ENCODE measurements around the gene RUFY4. TPM values are rescaled to one million over a fixed set of nuclear protein-coding genes. Genes with fewer than 3 reads are reported as not detected.

RUFY4 gene
- polyA plus RNA-seq, 1 donor from 2014 or later = 0.25 TPM

- H3K27ac Mint-ChIP-seq = no peak overlapping the region
- peak overlapping the region in 1 of 4 donors; percentile 52 for H3K4me3 Mint-ChIP-seq
- peaks cover 6% of the 10 kb centered on the region for H3K27me3 Mint-ChIP-seq
- H3K9me3 Mint-ChIP-seq = no peaks in the 10 kb centered on the region
- no peaks in the 10 kb centered on the region for H3K36me3 Mint-ChIP-seq
- H3K4me1 Mint-ChIP-seq = peaks cover 8 to 12% (median 11%) of the 10 kb centered on the region in 3 donors
These were observed 5.2 kb upstream of the RUFY4 start for GRCh38 chr2:218063896-218064295.

GRCh38 chr2:218065239-218066006 is 3.6 kb upstream of the RUFY4 start:
- peaks cover 3% of the 10 kb centered on the region for H3K27me3 Mint-ChIP-seq
- no peaks in the 10 kb centered on the region for H3K9me3 Mint-ChIP-seq
- no peak overlapping the region for H3K27ac Mint-ChIP-seq
- no peaks in the 10 kb centered on the region for H3K36me3 Mint-ChIP-seq
- no peak overlapping the region for H3K4me3 Mint-ChIP-seq
- H3K4me1 Mint-ChIP-seq = peaks cover 8 to 14% (median 11%) of the 10 kb centered on the region in 3 donors

- Mint-ChIP-seq H3K9me3 (no peaks in the 10 kb centered on the region), H3K27ac (no peak overlapping the region), H3K36me3 (no peaks in the 10 kb centered on the region), H3K4me3 (no peak overlapping the region), H3K27me3 (peaks cover 3% of the 10 kb centered on the region), H3K4me1 (peaks cover 8 to 14% (median 11%) of the 10 kb centered on the region in 3 donors)
These were observed 2.0 kb upstream of the RUFY4 start for GRCh38 chr2:218066926-218067515.

GRCh38 chr2:218067523-218067922 is 1.5 kb upstream of the RUFY4 start:
- Mint-ChIP-seq H3K36me3 (no peaks in the 10 kb centered on the region), H3K9me3 (no peaks in the 10 kb centered on the region), H3K27ac (no peak overlapping the region), H3K4me1 (peaks cover 8 to 14% (median 11%) of the 10 kb centered on the region in 3 donors), H3K27me3 (peaks cover 3% of the 10 kb centered on the region), H3K4me3 (no peak overlapping the region)

DNA sequence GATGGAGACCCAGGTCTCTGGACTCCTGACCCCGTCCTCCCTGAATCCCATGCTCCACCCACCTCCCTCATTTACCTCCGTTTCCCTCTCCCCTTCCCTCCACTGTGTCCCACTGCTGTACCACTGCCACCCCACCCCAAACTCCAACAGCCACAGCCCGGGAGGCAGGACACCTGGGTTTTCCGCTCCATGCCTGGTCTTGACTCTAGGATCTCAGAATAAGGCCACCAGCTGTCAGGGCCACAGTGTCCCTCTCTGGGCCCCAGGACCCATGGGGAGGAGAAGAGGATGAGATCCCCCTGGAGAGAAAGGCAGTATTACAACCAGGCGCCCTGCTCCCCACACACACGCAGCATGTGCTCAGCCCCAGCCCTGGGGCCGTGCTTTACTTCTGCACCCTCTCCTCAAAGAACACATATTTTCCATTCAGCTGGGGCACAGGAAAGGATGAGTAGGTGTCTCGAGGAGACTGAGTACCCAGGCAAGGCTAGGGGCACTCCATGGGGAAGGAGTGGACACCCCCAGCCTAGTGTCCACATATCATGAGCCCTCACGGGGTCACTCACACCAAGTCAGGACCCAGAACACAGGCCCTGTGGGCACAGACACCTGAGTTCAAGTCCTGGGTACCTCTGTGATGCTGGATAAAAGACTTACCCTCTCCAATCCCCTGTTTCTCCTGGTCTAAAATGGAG is 700 bp downstream of the RUFY4 start:
- H3K9me3 Mint-ChIP-seq = peaks cover 0 to 1% (median 0%) of the 10 kb centered on the region in 3 donors
- peaks cover 6% of the 10 kb centered on the region for H3K27me3 Mint-ChIP-seq
- H3K4me3 Mint-ChIP-seq = peak overlapping the region in 2 of 4 donors; percentile 4 to 85
- H3K36me3 Mint-ChIP-seq = no peaks in the 10 kb centered on the region
- peaks cover 0 to 4% (median 3%) of the 10 kb centered on the region in 3 donors for H3K4me1 Mint-ChIP-seq
- no peak overlapping the region for H3K27ac Mint-ChIP-seq

DNA sequence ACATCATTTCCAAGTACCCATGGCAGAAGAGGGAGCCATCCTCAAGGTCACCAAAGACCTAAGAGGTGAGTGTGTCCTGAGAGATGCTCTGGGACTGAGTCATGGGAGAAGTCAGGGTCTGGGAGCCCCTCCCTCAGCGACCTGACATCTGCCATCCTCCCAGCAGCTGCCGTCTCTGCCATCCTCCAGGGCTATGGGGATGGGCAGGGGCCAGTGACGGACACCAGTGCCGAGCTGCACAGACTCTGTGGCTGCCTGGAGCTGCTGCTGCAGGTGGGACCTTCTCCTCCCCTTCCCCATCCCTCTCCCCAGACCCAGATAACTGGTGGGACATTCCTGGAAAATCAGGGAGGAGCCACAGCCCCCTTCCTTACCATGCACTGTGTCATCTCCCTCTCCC is 1.5 kb downstream of the RUFY4 start:
- H3K9me3 Mint-ChIP-seq = peaks cover 0 to 1% (median 0%) of the 10 kb centered on the region in 3 donors
- no peaks in the 10 kb centered on the region for H3K36me3 Mint-ChIP-seq
- H3K27ac Mint-ChIP-seq = no peak overlapping the region
- H3K4me1 Mint-ChIP-seq = peaks cover 0 to 4% (median 3%) of the 10 kb centered on the region in 3 donors
- no peak overlapping the region for H3K4me3 Mint-ChIP-seq
- H3K27me3 Mint-ChIP-seq = peaks cover 6% of the 10 kb centered on the region

GRCh38 chr2:218071218-218071937 is 2.3 kb downstream of the RUFY4 start:
- peaks cover 0 to 4% (median 3%) of the 10 kb centered on the region in 3 donors for H3K4me1 Mint-ChIP-seq
- H3K27me3 Mint-ChIP-seq = peaks cover 6% of the 10 kb centered on the region
- H3K36me3 Mint-ChIP-seq = no peaks in the 10 kb centered on the region
- H3K27ac Mint-ChIP-seq = no peak overlapping the region
- peaks cover 0 to 1% (median 0%) of the 10 kb centered on the region in 3 donors for H3K9me3 Mint-ChIP-seq
- H3K4me3 Mint-ChIP-seq = no peak overlapping the region

- peak overlapping the region in 1 of 3 donors; percentile 32 for H3K27ac Mint-ChIP-seq
- peaks cover 0 to 1% (median 0%) of the 10 kb centered on the region in 3 donors for H3K9me3 Mint-ChIP-seq
- peaks cover 6% of the 10 kb centered on the region for H3K27me3 Mint-ChIP-seq
- H3K4me1 Mint-ChIP-seq = peaks cover 0 to 4% (median 3%) of the 10 kb centered on the region in 3 donors
- no peaks in the 10 kb centered on the region for H3K36me3 Mint-ChIP-seq
- H3K4me3 Mint-ChIP-seq = no peak overlapping the region
These were observed 2.9 kb downstream of the RUFY4 start for GRCh38 chr2:218072002-218072401.

GRCh38 chr2:218072478-218073024 is 3.5 kb downstream of the RUFY4 start:
- Mint-ChIP-seq H3K4me1 (peaks cover 0 to 4% (median 3%) of the 10 kb centered on the region in 3 donors), H3K36me3 (no peaks in the 10 kb centered on the region), H3K27me3 (peaks cover 6% of the 10 kb centered on the region), H3K9me3 (peaks cover 0 to 1% (median 0%) of the 10 kb centered on the region in 3 donors), H3K4me3 (peak overlapping the region in 1 of 4 donors; percentile 47), H3K27ac (no peak overlapping the region)

GRCh38 chr2:218073185-218073584 is 4.1 kb downstream of the RUFY4 start:
- Mint-ChIP-seq H3K4me1 (peaks cover 0 to 4% (median 3%) of the 10 kb centered on the region in 3 donors), H3K27me3 (peaks cover 6% of the 10 kb centered on the region), H3K27ac (no peak overlapping the region), H3K9me3 (peaks cover 0 to 1% (median 0%) of the 10 kb centered on the region in 3 donors), H3K4me3 (no peak overlapping the region), H3K36me3 (no peaks in the 10 kb centered on the region)

DNA sequence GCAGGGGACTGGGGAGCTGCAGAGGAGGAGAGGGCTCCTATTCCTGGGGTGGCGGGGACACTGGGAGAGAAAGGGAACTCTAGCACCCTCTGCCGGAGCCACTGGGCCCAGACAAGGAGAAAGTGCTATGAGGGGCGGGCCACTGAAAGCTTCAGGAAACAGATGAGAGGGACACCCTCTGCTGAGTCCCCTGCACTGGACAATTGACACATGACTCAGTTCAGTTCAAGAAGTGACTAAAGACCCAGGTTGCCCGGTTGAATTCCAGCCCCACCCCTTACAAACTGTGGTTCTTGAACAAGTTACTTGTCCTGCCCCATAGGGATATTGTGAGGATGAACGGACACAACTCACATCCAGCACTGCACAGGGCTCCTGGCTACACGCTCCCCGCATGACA is 5.0 kb downstream of the RUFY4 start:
- Mint-ChIP-seq H3K9me3 (peaks cover 0 to 1% (median 0%) of the 10 kb centered on the region in 3 donors), H3K27ac (no peak overlapping the region), H3K36me3 (no peaks in the 10 kb centered on the region), H3K4me1 (peaks cover 0 to under 1% (median 0%) of the 10 kb centered on the region in 3 donors), H3K27me3 (peaks cover 4% of the 10 kb centered on the region), H3K4me3 (no peak overlapping the region)

DNA sequence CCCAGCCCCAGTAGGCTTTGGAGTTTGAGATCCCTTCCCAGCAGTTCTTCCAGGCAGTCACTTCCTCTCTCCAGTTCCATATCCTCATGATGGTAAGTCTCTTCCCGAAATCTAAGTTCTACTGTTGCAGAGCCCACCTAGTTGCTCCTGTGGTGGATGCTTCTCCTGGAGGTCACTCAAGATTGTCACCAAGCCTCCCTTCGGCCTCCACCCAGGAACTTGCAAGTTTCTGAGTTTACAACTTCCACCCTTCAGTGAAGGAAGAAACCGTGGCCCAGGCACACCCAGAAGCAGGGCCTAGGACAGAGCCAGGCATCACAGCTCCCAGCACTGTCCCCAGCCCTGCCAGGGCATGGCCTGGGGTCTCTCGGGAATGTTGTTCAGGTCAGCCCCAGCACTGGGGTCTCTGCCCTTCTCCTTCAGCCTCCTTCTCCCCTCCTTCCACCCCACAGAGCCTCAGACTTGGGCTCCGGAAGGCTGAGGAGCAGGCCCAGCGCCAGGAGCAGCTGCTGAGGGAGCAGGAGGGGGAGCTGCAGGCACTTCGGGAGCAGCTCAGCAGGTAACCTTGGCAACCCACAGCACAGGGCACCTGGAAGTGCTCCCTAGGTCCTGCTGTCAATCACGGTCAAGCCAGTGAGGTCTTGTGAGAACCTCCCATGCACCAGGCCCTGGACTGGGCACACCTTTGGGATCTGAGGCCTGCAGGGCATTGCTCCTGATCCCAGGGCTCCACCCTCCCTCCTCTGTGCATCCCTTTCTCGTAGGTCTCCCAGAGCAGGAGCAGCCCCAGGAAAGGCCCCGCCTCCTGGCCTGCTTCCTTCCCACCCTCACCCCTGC is 7.1 kb downstream of the RUFY4 start:
- peaks cover 0 to 1% (median 0%) of the 10 kb centered on the region in 3 donors for H3K4me1 Mint-ChIP-seq
- peaks cover 0 to 1% (median 0%) of the 10 kb centered on the region in 3 donors for H3K9me3 Mint-ChIP-seq
- peaks cover 5% of the 10 kb centered on the region for H3K27me3 Mint-ChIP-seq
- no peaks in the 10 kb centered on the region for H3K36me3 Mint-ChIP-seq
- H3K4me3 Mint-ChIP-seq = no peak overlapping the region
- H3K27ac Mint-ChIP-seq = peak overlapping the region in 1 of 3 donors; percentile 0

DNA sequence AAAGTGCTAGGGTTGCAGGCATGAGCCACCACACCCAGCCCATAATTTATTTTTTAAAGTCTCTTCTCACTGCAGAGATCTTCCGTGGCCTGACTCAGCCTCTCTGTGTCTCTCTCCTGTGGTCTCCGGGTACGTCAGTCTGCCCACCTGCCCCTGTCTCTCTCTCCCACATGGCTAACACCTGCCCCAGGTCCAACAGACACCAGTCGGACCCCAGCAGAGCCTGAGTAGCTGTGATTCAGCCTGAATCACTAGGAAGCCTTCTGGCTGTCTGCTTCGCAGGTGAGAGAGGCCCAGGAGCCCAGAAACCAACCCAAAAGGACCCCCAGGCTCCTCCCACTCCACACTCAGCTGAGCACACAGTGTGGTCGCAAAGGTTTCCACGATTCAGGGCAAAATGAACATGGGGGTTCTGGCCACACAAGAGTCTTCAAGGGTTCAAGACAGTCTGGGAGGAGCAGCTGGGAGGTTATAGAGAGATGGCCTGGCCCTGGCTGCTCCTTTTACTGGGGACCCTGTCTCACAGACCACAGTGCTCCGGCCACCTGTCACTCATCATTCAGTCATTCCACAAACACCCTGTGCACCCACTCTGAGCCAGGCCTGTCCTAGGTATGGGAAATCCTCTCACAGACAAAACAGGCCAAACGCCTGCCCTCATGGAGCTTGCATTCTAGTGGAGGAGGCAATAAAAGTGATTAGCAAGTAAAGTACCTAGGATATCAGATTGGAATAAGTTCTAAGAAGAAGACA is 8.6 kb downstream of the RUFY4 start:
- peak overlapping the region in 1 of 4 donors; percentile 27 for H3K4me3 Mint-ChIP-seq
- no peaks in the 10 kb centered on the region for H3K36me3 Mint-ChIP-seq
- H3K27me3 Mint-ChIP-seq = peaks cover 5% of the 10 kb centered on the region
- H3K27ac Mint-ChIP-seq = no peak overlapping the region
- peaks cover 0 to 2% (median 0%) of the 10 kb centered on the region in 3 donors for H3K4me1 Mint-ChIP-seq
- peaks cover 0 to 1% (median 0%) of the 10 kb centered on the region in 3 donors for H3K9me3 Mint-ChIP-seq
